ENCODE measurements around the gene BLOC1S1.

BLOC1S1 gene

DNA sequence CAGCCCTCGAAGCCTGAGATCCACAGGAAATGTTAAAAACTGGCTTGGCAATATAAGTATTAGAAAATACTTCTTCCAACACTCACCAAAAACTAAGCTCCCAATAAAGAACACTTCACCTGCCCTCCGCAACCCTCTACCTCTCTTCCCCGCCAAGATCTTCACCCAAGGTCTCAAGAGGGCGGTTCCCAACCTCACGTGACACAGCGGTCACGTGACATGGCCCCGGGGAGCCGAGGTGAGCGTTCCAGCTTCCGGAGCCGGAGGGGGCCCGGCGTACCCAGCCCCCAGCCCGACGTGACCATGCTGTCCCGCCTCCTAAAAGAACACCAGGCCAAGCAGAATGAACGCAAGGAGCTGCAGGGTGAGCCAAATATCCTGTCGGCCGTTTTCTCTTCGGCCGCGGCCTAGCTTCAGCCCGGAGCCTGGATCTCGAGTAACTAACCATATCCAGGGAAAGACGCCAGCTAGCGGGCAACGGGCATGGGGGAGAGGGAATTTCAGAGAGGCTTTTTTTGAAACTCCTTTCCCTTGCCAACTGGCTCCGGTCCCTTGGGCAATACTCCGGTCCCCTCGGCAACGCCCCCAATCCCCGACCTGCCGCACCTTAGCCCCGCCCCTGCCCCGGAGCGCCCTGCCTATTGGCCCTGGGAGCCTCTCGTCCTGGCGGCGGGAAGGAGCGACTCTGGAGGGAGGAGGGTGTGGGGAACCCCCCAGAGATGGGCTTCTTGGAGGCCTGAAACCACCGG lies at the start of gene BLOC1S1:
Gene BLOC1S1, plus strand, starts transcription at position 214 of the 749 bp plus-strand sequence. Its CDS starts 6 bp downstream, at position 220.
- DNase-seq = peak; percentile 63

DNA sequence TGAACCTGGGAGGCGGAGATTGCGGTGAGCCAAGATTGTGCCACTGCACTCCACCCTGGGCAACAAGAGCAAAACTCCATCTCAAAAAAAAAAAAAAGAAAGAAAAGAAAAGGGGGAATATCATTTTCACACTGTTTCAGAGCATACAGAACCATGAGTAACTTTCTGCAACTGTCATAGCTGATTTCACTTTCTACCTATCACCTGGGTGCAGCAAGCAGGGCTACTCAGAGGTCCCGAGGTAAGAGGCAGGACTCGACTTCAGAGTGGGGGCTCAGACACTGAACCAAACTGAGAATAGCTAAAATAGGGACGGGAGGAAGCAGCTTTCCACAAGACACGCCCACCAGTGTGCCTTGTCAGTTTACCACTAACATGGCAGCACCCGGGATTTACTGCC lies 49.3 kb upstream of the BLOC1S1 start:
- no peak for DNase-seq

DNA sequence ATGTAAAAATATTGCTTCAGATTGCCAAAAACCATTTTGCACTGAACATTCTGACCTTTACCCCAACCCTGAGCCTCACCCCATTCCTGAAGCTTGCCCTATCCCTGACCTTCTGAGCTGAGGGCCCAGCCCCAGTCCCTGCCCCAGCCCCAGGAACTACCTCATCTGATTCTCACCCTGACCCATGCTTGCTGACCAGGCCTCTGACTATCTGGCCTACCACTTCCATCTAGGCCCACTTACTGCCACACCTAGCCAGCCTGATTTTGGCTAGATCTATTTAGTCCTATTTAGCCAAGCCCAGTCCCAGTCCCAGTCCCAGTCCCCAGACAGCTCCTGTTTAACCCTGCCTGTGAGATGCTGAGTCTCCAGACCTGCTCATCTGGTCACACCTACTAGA lies 45.6 kb upstream of the BLOC1S1 start:
- no peak for DNase-seq

DNA sequence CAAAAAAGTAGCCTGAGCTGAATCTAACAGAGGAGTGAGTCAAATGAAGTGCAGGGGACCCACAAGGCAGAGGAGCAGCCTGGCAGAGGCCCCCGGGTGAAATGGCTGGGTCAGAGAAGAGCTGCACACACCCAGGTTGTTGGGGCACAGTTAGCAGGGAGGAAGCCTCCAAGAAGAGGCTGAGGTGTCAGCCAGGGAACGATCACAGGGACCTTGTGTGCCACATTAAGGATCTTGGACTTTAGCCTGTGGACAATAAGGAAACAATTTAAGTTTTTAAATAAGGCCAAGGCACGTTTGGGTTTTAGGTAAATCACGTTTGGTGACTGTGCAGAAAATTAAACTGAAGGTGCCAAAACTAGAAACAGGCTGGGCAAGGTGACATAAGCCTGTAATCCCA lies 44.1 kb upstream of the BLOC1S1 start:
- no peak for DNase-seq

DNA sequence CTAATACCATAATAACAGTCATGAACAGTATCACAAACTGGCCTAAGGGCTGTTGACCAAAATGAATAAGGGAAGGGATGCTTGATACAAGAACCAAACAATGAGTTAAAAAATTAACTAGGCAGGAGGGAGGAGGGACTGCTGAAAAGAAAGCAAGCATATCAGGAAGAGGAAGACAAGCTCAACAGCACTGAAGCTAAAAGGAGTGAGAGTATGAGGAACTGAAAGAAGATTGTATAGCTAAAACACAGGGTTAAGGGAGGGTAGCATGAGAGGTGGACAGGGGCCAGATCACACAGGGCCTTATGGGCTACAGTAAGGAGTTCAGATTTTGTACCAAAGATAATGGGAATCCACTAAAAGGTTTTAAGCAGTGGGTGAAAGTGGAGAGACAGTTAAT lies 42.2 kb upstream of the BLOC1S1 start:
- DNase-seq = no peak

DNA sequence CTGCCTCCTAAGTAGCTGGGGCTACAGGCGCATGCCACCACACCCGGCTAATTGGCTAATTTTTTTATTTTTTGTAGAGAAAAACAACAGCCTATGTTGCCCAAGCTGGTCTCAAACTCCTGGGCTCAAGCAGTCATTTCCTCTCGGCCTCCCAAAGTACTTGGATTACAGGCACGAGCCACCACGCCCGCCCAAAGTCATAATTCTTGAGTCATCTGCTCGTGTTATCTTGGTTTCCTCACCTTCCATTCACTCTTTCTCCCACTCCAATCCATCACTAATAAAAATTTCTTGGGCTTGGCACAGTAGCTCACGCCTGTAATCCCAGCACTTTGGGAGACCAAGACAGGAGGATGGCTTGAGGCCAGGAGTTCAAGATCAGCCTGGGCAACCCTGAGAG lies 40.2 kb upstream of the BLOC1S1 start:
- no peak for DNase-seq

DNA sequence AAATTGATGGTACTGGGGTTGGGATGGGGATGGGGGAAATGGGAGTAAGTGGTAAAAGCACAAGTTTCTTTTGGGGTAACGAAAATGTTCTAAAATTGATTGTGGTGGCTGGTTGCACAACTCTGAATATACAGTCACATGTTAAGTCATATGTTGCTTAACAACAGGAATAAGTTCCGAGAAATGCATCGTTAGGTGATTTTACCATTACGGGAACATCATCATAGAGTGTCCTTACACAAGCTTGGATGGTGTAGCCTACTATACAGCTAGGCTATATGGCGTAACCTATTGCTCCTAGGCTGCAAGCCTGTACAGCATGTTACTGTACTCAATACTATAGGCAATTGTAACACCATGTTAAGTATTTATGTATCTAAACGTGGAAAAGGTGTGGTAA lies 39.1 kb upstream of the BLOC1S1 start:
- DNase-seq = no peak

DNA sequence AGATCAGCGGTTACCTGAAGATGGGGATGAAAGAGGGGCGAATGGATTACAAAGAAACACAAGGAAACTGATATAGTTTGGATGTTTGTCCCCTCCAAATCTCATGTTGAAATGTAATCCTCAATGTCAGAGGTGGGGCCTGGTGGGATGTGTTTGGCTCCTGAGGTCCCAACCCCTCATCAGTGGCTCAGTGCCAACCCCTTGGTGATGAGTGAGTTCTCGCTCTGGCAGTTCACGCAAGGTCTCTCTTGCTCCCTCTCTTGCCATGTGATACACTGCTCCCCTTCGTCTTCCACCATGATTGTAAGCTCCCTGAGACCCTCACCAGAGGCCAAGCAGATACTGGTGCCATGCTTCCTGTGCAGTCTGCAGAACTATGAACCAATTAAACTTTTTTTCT lies 36.2 kb upstream of the BLOC1S1 start:
- DNase-seq = no peak

DNA sequence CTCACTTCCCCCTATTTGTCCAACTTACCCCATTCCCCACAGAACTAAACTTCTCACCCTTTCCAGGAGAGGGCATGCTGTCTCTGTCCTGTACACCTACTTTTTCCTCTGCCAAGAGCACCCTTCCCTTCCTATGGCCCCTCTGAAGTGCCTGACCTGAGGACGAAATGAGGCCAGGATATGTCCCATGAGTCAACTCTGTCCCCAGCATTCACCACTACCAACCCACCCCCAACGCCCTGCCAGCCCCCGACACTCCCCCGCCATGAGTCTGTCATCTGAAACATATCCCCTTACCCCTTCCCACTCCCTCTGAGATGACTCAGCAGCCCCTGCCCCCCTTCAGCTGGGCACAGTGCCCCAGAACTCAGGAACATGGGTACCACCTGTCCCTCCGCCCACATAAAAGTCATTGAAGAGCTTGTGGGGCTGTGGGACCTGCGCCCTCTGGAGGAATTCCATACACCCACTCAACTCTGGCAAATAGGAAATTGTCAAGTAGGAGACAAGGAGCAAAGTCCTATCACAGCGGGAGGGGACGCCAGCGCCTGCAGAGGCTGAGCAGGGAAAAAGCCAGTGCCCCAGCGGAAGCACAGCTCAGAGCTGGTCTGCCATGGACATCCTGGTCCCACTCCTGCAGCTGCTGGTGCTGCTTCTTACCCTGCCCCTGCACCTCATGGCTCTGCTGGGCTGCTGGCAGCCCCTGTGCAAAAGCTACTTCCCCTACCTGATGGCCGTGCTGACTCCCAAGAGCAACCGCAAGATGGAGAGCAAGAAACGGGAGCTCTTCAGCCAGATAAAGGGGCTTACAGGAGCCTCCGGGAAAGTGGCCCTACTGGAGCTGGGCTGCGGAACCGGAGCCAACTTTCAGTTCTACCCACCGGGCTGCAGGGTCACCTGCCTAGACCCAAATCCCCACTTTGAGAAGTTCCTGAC lies 34.4 kb upstream of the BLOC1S1 start:
- no peak for DNase-seq

DNA sequence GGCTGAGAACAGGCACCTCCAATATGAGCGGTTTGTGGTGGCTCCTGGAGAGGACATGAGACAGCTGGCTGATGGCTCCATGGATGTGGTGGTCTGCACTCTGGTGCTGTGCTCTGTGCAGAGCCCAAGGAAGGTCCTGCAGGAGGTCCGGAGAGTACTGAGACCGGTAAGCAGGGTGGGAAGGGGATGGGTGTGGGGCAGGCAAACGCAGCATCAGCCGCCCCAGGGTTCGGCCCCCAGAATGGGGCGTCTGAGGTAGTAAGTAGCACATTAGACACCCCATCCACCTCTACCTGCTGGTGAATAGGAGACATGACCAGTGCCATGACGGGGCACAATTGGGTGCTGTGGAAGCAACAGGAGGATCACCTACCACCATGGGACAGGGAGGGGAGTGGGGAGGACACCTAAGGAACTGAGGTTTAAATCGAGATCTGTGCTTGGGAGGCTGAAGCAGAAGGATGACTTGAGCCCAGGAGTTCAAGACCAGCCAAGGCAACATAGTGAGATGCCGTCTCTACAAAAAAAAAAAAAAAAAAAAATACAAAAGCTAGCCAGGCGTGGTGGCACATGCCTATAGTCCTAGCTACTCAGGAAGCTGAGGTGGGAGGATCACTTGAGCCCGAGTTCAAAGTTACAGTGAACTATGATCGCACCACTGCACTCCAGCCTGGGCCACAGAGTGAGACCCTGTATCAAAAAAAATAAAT lies 33.6 kb upstream of the BLOC1S1 start:
- no peak for DNase-seq

DNA sequence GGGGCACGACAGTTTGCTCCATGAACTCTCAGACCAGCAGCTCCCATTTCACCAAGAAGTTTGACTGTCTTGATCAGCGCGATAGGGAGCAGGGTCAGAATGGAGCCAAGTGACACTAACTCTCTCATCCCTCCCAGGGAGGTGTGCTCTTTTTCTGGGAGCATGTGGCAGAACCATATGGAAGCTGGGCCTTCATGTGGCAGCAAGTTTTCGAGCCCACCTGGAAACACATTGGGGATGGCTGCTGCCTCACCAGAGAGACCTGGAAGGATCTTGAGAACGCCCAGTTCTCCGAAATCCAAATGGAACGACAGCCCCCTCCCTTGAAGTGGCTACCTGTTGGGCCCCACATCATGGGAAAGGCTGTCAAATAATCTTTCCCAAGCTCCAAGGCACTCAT lies 32.2 kb upstream of the BLOC1S1 start:
- no peak for DNase-seq

DNA sequence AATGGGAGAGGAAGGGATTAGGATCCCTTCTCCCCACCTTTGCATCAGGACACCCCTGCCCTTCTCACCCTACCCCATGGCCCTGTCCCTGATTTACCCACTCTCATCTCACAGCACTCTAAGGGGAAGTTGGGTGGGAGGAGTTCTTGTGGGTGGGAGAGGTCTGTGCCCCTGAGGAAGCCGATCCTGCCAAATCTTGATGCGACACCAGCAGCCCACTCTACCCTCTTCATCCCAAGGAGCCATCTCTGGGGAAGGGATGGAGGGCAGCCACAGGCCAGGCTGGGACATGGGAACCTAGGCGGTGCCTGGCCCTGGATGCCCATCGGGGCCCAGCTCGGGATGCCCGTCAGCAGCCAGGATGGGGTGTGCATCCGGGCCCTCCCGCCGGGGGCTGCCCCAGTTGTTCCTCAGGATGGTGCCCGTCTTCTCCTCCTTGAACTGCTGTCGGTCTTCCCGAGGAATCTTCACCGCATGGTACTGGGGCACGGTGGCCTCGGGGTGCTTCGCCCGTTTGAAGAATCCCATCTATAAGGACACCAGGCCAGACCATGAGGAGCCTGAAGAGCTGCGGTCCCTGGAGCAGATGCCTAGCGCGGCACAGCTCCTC lies 31.0 kb upstream of the BLOC1S1 start:
- no peak for DNase-seq

DNA sequence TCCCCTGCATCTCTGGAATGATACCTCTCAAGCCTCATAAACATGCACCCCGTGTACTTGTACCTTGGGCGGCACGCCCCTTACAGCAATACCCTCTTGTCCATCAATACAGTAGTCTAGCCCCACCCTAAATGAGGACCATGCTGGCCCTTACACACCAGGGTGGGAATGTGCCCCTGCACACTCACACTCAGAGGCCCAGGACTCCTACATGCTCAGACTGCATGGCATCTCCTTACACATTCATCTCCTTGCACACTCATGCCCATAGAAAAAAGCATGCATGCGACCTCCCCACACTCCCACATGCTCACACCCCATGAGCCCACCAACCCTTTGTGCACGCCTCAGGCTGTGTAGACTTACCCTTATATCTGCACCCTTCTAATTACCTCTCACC lies 30.2 kb upstream of the BLOC1S1 start:
- DNase-seq = no peak

DNA sequence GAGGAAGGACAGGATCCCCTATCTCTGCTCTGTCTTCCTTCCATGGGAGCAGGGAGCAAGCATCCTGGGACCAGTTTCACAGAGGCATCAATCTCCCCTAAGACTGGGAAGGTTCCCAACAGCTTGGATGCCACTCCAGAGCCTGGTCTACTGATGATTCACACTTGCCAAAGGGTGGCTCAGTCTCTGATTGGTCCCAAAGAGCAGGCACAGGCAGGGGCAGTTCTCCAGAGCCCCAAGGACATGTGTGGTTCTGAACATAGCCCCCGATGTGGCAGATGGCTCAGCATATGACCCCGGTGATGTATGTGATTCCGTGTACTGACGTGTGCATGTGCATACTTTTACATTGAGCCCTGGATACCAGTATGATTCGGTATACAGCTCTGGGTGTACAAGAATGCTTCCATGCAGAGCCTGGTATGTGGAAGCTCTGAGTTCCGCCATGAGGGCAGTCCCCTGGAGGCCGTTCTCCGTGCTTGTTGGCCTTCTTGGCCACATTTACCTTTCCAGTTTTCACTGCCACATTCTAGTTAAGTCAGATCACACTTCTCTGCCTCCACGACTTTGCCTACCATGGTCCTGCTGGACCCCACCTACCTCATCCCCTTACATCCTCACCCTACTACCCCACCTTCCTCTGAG lies 29.4 kb upstream of the BLOC1S1 start:
- no peak for DNase-seq

DNA sequence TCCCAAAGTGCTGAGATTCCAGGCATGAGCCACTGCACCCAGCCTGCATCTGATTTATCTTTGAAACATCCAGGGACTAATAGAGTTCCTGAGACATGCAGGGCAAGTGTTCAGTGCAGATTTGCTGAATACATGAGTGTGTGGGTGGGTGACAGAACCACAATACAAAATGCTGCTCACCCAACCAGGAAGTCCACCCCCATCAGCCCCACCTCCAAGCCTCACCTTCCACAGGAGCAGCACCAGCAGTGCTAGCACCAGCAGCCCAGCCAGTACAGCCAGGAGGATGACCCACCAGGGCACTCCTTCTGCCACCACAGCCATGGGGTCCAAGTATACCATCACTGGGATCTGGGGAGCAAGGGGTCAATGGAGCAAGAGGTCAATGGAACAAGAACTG lies 28.1 kb upstream of the BLOC1S1 start:
- no peak for DNase-seq

DNA sequence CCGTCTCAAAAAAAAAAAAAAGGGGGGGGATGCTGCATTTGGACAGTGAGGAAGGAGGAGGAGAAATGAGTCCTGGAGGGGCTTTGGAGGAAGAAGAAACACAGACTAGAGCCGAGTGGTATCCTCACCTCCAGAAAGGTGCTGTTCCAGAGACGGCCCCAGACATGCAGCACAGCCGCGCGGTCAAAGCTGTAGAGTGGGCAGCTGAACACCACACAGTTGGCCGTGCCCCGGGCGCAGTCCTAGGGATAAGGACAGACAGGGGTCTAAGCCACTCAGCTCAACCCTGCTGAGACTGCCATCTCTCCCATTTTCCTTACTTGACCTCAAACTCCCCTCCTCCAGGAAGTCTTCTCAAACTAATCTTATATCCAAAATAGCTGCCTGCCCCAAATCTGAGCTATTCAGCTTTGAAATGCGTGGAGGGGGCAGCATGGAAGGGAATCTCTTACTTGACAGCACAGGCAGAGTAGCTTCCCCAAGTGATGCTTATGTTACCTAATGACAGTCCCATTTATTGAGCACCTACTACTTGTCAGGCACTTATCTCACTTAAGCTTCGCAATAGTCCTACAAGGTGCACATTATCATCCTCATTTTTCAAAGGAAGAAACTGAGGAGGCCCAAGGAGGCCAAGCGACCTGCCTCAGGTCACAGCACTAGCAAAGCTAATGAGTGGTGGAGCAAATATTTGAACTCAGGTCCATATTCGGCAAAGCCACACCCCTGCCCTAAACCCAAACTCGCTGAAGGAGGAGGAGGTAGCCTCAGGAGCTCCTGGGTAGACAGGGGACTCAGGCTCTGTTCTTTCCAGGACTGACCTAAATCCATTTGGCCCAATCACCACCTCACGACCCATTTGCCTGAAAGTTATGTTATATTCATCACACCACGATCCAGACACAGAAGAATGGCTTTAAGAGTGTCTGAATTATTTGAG lies 26.9 kb upstream of the BLOC1S1 start:
- no peak for DNase-seq

DNA sequence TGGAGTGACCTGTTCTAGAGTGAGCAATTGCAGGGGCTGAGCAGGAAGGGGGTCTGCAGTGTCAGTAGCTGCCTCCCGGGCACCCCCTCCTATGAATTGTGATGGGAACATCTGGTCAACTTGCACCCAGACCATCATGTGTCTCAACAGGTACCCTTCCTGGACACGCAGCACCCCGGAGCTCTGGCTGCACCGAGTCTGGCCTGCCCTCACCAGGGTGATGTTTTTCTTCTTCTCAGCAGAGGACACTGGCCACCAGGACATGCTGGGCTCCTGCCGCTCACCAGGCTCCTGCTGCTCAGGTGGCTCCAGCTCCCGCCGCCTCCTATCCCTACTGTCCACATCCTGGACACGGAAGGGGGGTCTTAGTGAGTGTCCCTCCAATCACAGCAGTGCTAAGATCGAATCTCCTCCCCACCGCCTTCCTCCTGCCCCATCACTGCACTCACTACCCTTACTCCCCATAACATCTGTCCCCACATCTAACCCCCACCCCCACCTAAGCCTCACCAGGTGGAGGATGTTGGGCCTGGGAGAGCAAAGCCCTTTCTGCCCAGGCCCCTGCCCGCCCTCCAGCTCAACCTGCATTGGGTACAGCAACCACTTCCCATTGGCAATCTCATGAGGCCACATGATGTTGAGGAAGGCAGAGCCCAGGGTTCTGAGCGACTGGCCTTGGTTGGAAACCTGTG lies 23.1 kb upstream of the BLOC1S1 start:
- DNase-seq = no peak

DNA sequence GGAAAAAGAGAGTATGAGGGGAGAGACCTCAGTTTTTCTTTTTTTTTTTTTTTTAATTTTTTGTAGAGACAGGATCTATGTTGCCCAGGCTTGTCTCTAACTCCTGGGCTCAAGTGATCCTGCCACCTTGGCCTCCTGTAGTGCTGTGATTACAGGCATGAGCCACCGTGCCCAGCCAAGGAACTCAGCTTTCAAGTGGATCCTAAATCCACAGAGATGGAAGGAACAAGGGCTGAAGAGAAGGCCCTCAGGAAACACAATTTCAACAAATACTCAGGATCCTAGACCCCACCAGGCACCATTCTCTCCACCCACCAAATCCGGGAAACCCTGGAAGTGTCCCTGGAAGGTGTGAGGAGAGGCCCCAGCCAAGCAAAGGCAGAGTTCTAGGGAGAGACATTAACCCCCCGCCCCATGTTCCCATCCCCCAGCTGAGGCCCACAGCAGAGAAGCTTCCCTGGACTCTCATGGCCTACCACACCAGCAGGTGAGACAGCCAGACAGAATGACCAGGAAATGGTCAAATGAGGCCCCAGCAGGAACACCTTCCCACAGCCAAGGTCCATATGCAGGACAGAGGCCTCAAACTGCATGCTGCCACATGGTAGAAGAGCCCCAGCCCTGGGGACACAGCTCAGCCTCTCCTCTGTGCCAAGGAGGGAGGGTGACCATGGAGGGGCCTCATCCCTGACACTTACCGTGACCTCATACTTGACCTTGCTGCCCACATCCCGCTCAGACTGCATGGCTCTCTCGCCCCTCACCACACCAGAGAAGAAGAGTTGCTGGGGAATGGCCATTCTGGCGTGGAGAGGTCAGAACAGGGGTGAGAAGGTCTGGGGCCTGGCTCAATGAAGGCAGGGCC lies 22.3 kb upstream of the BLOC1S1 start:
- no peak for DNase-seq

DNA sequence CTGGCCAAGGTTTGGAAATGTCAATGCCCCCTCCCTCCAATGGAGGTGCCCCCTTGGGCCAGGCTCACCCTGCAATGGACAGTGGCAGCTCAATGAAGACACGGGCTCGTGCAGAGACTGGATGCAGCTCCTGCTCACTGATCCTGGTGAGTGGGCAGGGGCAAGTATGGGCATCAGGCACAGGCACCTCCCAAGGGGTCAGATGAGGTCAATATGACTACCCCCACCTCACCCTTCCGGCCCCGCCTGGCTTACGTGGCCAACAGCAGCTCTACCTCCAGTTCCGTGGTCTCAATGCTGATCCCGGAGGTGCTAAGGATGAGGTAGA lies 21.7 kb upstream of the BLOC1S1 start:
- no peak for DNase-seq

DNA sequence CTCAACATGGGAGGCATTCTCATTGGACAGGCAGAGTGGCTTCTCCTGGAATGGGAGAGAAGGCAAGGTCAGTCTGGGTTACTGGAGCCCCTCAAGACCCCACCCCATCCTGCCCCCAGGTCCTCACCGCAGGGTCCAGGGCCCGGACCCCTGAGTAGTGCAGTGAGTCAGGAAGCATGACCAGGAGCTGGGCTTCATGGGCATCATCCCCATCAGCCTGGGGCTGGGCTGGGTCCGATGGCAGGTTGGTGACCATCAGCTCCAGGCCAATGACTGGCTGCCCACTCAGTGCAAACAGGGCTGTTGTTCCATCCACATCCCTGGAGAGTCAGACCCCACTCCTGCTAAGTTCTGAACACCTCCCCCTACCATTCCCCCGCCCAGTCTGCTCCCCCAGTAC lies 21.2 kb upstream of the BLOC1S1 start:
- no peak for DNase-seq

Measured in NCI-H1105 (cell line).